Heart left ventricle (tissue), 13 donors: ENCODE measurements around the gene MGAT5.

Experiments used
- CTCF ChIP-seq, 12 donors: fragments of 200-600 bp; sonication (generic) in 4 of 12; IDR thresholded peaks; one replicate each; pipeline versions ENCODE4 v1.5.0 to v1.8.0; 2018 to 2022; ENCODE audit warnings: antibody characterized with exemption in 12 of 12, mild to moderate bottlenecking in 5 of 12
- POLR2A ChIP-seq, 2 donors: fragments of 450-650 bp; IDR thresholded peaks; one replicate each; pipeline ENCODE4 v1.6.1; 2017; ENCODE audit warnings: antibody characterized with exemption in 2 of 2, mild to moderate bottlenecking in 2 of 2, moderate library complexity in 2 of 2
- donor health status: ischemic (EF 13 %, LVEDD 7.1; RV severe dilation, severe dysfunction).
- donor health status: DM: no; HTN: yes; CAD: no.
- donor health status: DM: no; HTN: no; CAD: no.
- donor health status: ischemic (EF 25% LVEDD 6.9; RV normal size, moderate dysfunction).
- donor health status: ischemic (EF 25% LVEDD 5.7; RV mildly dilated, moderate dysfunction).
- donor health status: ischemic (EF 35%, LVEDD 5.7; RV mildly dilated, moderate dysfunction).
- donor health status: nonischemic (EF 11% LVEDD 7.7; RV severe dilation, severe dysfunction).
- donor health status: DM: yes; HTN: yes; CAD: no.
- donor health status: PGD.
- donor health status: ischemic (EF 29% LVEDD 5.4; RV normal size, mild dysfunction).
- donor health status: nonischemic (EF 23%, LVEDD 6.1; RV moderate dilation, normal function).

GRCh38 chr2:134395779-134396178, 141.9 kb downstream of the MGAT5 start:
- TF ChIP-seq CTCF (IDR thresholded peaks at IDR 0.05) (no peak), POLR2A (IDR thresholded peaks at IDR 0.05) (no peak)
